Uterus (tissue), 4 donors: ENCODE data around the gene GMDS. TPM values are rescaled to one million over a fixed set of nuclear protein-coding genes. Genes with fewer than 3 reads are reported as not detected.

ENCODE experiments used
- DNase-seq, 2 donors: peaks; one replicate each; pipeline ENCODE4 v3.0.0-alpha.2; 2019 to 2020
- H3K27ac ChIP-seq, 2 donors: fragments of 200-600 bp; sonication (generic); 1 replicate in 1 of 2; 2 replicates in 1 of 2; pipeline ENCODE4 v1.5.1; 2016 to 2018
- H3K27me3 ChIP-seq, 2 donors: fragments of 200-600 bp; sonication (generic); one replicate each; pipeline ENCODE4 v1.5.1; 2018 to 2019; ENCODE audit warnings: control low read depth in 1 of 2
- H3K36me3 ChIP-seq, 2 donors: fragments of 200-600 bp; sonication (generic); one replicate each; pipeline ENCODE4 v1.5.1; 2019; ENCODE audit warnings: control low read depth in 1 of 2
- H3K4me1 ChIP-seq, 2 donors: fragments of 200-600 bp; sonication (generic); one replicate each; pipeline ENCODE4 v1.5.1; 2018 to 2019; ENCODE audit warnings: control low read depth in 1 of 2
- H3K4me3 ChIP-seq, 2 donors: fragments of 200-600 bp; sonication (generic); 1 replicate in 1 of 2; 2 replicates in 1 of 2; pipeline ENCODE4 v1.5.1; 2018 to 2019; ENCODE audit warnings: mild to moderate bottlenecking in 1 of 2
- H3K9me3 ChIP-seq, 2 donors: fragments of 200-600 bp; sonication (generic); one replicate each; pipeline ENCODE4 v1.5.1; 2019; ENCODE audit warnings: control low read depth in 1 of 2
- CTCF ChIP-seq, 4 experiments: fragments of 200-600 bp in 2 of 4; fragments of 450-650 bp in 2 of 4; sonication (generic) in 2 of 4; IDR thresholded peaks; one replicate each; pipeline ENCODE4 v1.5.1; 2016 to 2019; ENCODE audit warnings: antibody characterized with exemption in 4 of 4, mild to moderate bottlenecking in 2 of 4, moderate library complexity in 1 of 4
- POLR2A ChIP-seq, 2 donors: fragments of 450-650 bp; IDR thresholded peaks; one replicate each; pipeline ENCODE4 v1.6.1; 2016; ENCODE audit warnings: antibody characterized with exemption in 2 of 2, mild to moderate bottlenecking in 1 of 2, moderate library complexity in 1 of 2
- intact Hi-C: fragments of 100-400 bp; cut with DNase I; formaldehyde crosslinking; loops from one replicate; pipeline ENCODE4 v1.15.1; 2023; ENCODE audit warnings: low total_unique reads
- total RNA-seq, 4 donors: library from RNA; depleted of rRNA in 3 of 4; stranded (reverse); fragments of >200 nt in 3 of 4; gene quantifications; one replicate each; pipeline versions ENCODE4 v1.1.0 to v1.2.4, GENCODE V29; 2014 to 2023
- donor health status: DM: yes; HTN: yes; CAD: no.

The GMDS gene
- total RNA-seq, 4 donors from 2014 or later, result 5.3 to 17.4 (median 12.9) TPM

- H3K27me3 ChIP-seq, result no peaks in the 10 kb centered on the region
- TF ChIP-seq CTCF (IDR thresholded peaks at IDR 0.05), result no peak
- TF ChIP-seq POLR2A (IDR thresholded peaks at IDR 0.05), result no peak
- H3K4me3 ChIP-seq, result no peak overlapping the region
- no peak overlapping the region for H3K27ac ChIP-seq
- intact Hi-C loops, result no loop called here
- no peaks in the 10 kb centered on the region for H3K4me1 ChIP-seq
- no peak for DNase-seq
- H3K9me3 ChIP-seq, result no peaks in the 10 kb centered on the region
- H3K36me3 ChIP-seq, result no peaks in the 10 kb centered on the region
Observed at GRCh38 chr6:2134554-2134953, 110.9 kb downstream of the GMDS start.

GRCh38 chr6:2133716-2134310 is 111.6 kb downstream of the GMDS start:
- Histone ChIP-seq H3K4me3 (no peak overlapping the region), H3K4me1 (no peaks in the 10 kb centered on the region), H3K27ac (no peak overlapping the region), H3K27me3 (no peaks in the 10 kb centered on the region), H3K9me3 (no peaks in the 10 kb centered on the region), H3K36me3 (no peaks in the 10 kb centered on the region)
- TF ChIP-seq CTCF (IDR thresholded peaks at IDR 0.05) (no peak), POLR2A (IDR thresholded peaks at IDR 0.05) (no peak)
- intact Hi-C loops, result no loop called here
- DNase-seq, result no peak

GRCh38 chr6:2132916-2133315 is 112.5 kb downstream of the GMDS start:
- intact Hi-C loops, result no loop called here
- Histone ChIP-seq H3K4me1 (no peaks in the 10 kb centered on the region), H3K27me3 (no peaks in the 10 kb centered on the region), H3K9me3 (no peaks in the 10 kb centered on the region), H3K27ac (no peak overlapping the region), H3K4me3 (no peak overlapping the region), H3K36me3 (no peaks in the 10 kb centered on the region)
- DNase-seq, result no peak
- no peak for TF ChIP-seq CTCF (IDR thresholded peaks at IDR 0.05)
- TF ChIP-seq POLR2A (IDR thresholded peaks at IDR 0.05), result no peak

- intact Hi-C loops, result no loop called here
- Histone ChIP-seq H3K27me3 (no peaks in the 10 kb centered on the region), H3K27ac (no peak overlapping the region), H3K4me1 (no peaks in the 10 kb centered on the region), H3K9me3 (no peaks in the 10 kb centered on the region), H3K4me3 (no peak overlapping the region), H3K36me3 (no peaks in the 10 kb centered on the region)
- TF ChIP-seq POLR2A (IDR thresholded peaks at IDR 0.05), result no peak
- TF ChIP-seq CTCF (IDR thresholded peaks at IDR 0.05), result no peak
- no peak for DNase-seq
Observed at GRCh38 chr6:2132416-2132815, 113.0 kb downstream of the GMDS start.

GRCh38 chr6:2129182-2129621 is 116.2 kb downstream of the GMDS start:
- Histone ChIP-seq H3K4me1 (no peaks in the 10 kb centered on the region), H3K4me3 (no peak overlapping the region), H3K36me3 (no peaks in the 10 kb centered on the region), H3K9me3 (no peaks in the 10 kb centered on the region), H3K27me3 (no peaks in the 10 kb centered on the region), H3K27ac (no peak overlapping the region)
- no peak for TF ChIP-seq CTCF (IDR thresholded peaks at IDR 0.05)
- TF ChIP-seq POLR2A (IDR thresholded peaks at IDR 0.05), result no peak
- intact Hi-C loops, result no loop called here
- DNase-seq, result no peak
